SK-N-SH treated with all-trans-retinoic acid at 6 μM for 48 hours (cell line): ENCODE results near the gene PTPRT.

Source experiments
- ATAC-seq: fragments of 200-7000 bp; cut with Tn5 transposase; 3 replicates; pipeline ENCODE4 v1.9.1; 2020; ENCODE audit warnings: mild to moderate bottlenecking, moderate library complexity
- ARNTL ChIP-seq: fragments of 450-650 bp; formaldehyde crosslinking; IDR thresholded peaks from 2 replicates; pipeline ENCODE4 v1.5.0; 2020; ENCODE audit warnings: low read depth, mild to moderate bottlenecking, moderate library complexity, borderline replicate concordance
- BACH2 ChIP-seq: fragments of 250-450 bp; sonication (Bioruptor Pico); IDR thresholded peaks from 2 replicates; pipeline ENCODE4 v1.9.0; 2021; ENCODE audit warnings: mild to moderate bottlenecking, borderline replicate concordance
- CREB5 ChIP-seq: fragments of 250-450 bp; sonication (Bioruptor Pico); IDR thresholded peaks from 2 replicates; pipeline ENCODE4 v1.5.1; 2020; ENCODE audit warnings: low read depth, mild to moderate bottlenecking, moderate library complexity
- CSDC2 ChIP-seq: fragments of 250-450 bp; sonication (Bioruptor Pico); IDR thresholded peaks from 2 replicates; pipeline ENCODE4 v1.5.0; 2020; ENCODE audit warnings: mild to moderate bottlenecking, moderate library complexity
- CSRNP3 ChIP-seq: fragments of 250-450 bp; sonication (Bioruptor Pico); IDR thresholded peaks from 2 replicates; pipeline ENCODE4 v1.5.1; 2021; ENCODE audit warnings: mild to moderate bottlenecking, moderate library complexity
- ESRRG ChIP-seq: fragments of 250-450 bp; sonication (Bioruptor Pico); IDR thresholded peaks from 2 replicates; pipeline ENCODE4 v1.6.1; 2021; ENCODE audit warnings: mild to moderate bottlenecking
- GLIS3 ChIP-seq: fragments of 250-450 bp; sonication (Bioruptor Pico); IDR thresholded peaks from 2 replicates; pipeline ENCODE4 v1.5.0; 2020; ENCODE audit warnings: mild to moderate bottlenecking, moderate library complexity
- ISL1 ChIP-seq: fragments of 250-450 bp; sonication (Bioruptor Pico); IDR thresholded peaks from 2 replicates; pipeline ENCODE4 v2.1.2; 2022; ENCODE audit warnings: mild to moderate bottlenecking, moderate library complexity
- OSR1 ChIP-seq: fragments of 250-450 bp; sonication (Bioruptor Pico); IDR thresholded peaks from 2 replicates; pipeline ENCODE4 v1.8.0; 2022; ENCODE audit warnings: moderate library complexity, mild to moderate bottlenecking, inconsistent platforms
- PATZ1 ChIP-seq: fragments of 250-450 bp; sonication (Bioruptor Pico); IDR thresholded peaks from 2 replicates; pipeline ENCODE4 v1.8.0; 2020; ENCODE audit warnings: mild to moderate bottlenecking, moderate library complexity, borderline replicate concordance
- POU6F1 ChIP-seq: fragments of 250-450 bp; sonication (Bioruptor Pico); IDR thresholded peaks from 2 replicates; pipeline ENCODE4 v1.8.0; 2021; ENCODE audit warnings: low read depth, mild to moderate bottlenecking, moderate library complexity, borderline replicate concordance
- PPARA ChIP-seq: fragments of 250-450 bp; sonication (Bioruptor Pico); IDR thresholded peaks from 2 replicates; pipeline ENCODE4 v1.5.0; 2020; ENCODE audit warnings: mild to moderate bottlenecking, borderline replicate concordance
- RARB ChIP-seq: fragments of 250-450 bp; sonication (Bioruptor Pico); IDR thresholded peaks from 2 replicates; pipeline ENCODE4 v1.8.0; 2021; ENCODE audit warnings: mild to moderate bottlenecking, moderate library complexity
- SNAI2 ChIP-seq: fragments of 250-450 bp; sonication (Bioruptor Pico); IDR thresholded peaks from 2 replicates; pipeline ENCODE4 v1.5.0; 2020; ENCODE audit warnings: mild to moderate bottlenecking, moderate library complexity
- TCF4 ChIP-seq: fragments of 250-450 bp; sonication (Bioruptor Pico); IDR thresholded peaks from 2 replicates; pipeline ENCODE4 v1.8.0; 2021; ENCODE audit warnings: mild to moderate bottlenecking, moderate library complexity, borderline replicate concordance
- TSHZ2 ChIP-seq: fragments of 250-450 bp; sonication (Bioruptor Pico); IDR thresholded peaks from 2 replicates; pipeline ENCODE4 v1.5.0; 2020; ENCODE audit warnings: mild to moderate bottlenecking, moderate library complexity
- ZC3H10 ChIP-seq: fragments of 250-450 bp; sonication (Bioruptor Pico); IDR thresholded peaks from 2 replicates; pipeline ENCODE4 v1.5.1; 2021; ENCODE audit warnings: mild to moderate bottlenecking, moderate library complexity
- ZFP3 ChIP-seq: fragments of 250-450 bp; sonication (Bioruptor Pico); IDR thresholded peaks from 2 replicates; pipeline ENCODE4 v1.5.0; 2020; ENCODE audit warnings: mild to moderate bottlenecking, moderate library complexity
- ZFP30 ChIP-seq: fragments of 450-650 bp; formaldehyde crosslinking; IDR thresholded peaks from 2 replicates; pipeline ENCODE4 v1.5.0; 2022; ENCODE audit warnings: mild to moderate bottlenecking, moderate library complexity
- ZNF565 ChIP-seq: fragments of 450-650 bp; formaldehyde crosslinking; conservative IDR thresholded peaks from 2 replicates; pipeline ENCODE4 v1.5.0; 2020; ENCODE audit warnings: low read depth, mild to moderate bottlenecking, moderate library complexity
- ZNF70 ChIP-seq: fragments of 450-650 bp; formaldehyde crosslinking; IDR thresholded peaks from 2 replicates; pipeline ENCODE4 v1.5.0; 2020; ENCODE audit warnings: mild to moderate bottlenecking, moderate library complexity
- ZNF8 ChIP-seq: fragments of 450-650 bp; formaldehyde crosslinking; IDR thresholded peaks from 2 replicates; pipeline ENCODE4 v1.5.0; 2020; ENCODE audit warnings: mild to moderate bottlenecking, moderate library complexity

PTPRT gene

GRCh38 chr20:42775037-42775436 lies 414.7 kb downstream of the PTPRT start:
- no peak for ATAC-seq
- TF ChIP-seq CSRNP3 (no peak), BACH2 (CRISPR knock-in tag) (no peak), ZNF8 (CRISPR knock-in tag) (no peak), ZFP30 (CRISPR knock-in tag) (no peak), CREB5 (no peak), ZFP3 (CRISPR knock-in tag) (no peak), ZNF70 (CRISPR knock-in tag) (no peak), RARB (CRISPR knock-in tag) (no peak), PATZ1 (CRISPR knock-in tag) (no peak), POU6F1 (CRISPR knock-in tag) (no peak), CSDC2 (CRISPR knock-in tag) (no peak), OSR1 (no peak), ISL1 (CRISPR knock-in tag) (no peak), ARNTL (no peak), PPARA (no peak), SNAI2 (CRISPR knock-in tag) (no peak), GLIS3 (CRISPR knock-in tag) (no peak), TSHZ2 (CRISPR knock-in tag) (no peak), ZNF565 (CRISPR knock-in tag) (no peak), ESRRG (no peak)

- no peak for ATAC-seq
- TF ChIP-seq TCF4 (CRISPR knock-in tag) (no peak), ZNF565 (CRISPR knock-in tag) (no peak), CSDC2 (CRISPR knock-in tag) (no peak), BACH2 (CRISPR knock-in tag) (no peak), ZNF70 (CRISPR knock-in tag) (no peak), SNAI2 (CRISPR knock-in tag) (no peak), ISL1 (CRISPR knock-in tag) (no peak), ARNTL (no peak), ZFP30 (CRISPR knock-in tag) (no peak), OSR1 (no peak), ZC3H10 (CRISPR knock-in tag) (no peak)
- TF ChIP-seq, all 23 proteins: peak for 0
Observed at GRCh38 chr20:42763015-42763414, 426.7 kb downstream of the PTPRT start.

GRCh38 chr20:42756991-42757390 lies 432.7 kb downstream of the PTPRT start:
- TF ChIP-seq ZNF565 (CRISPR knock-in tag) (no peak), GLIS3 (CRISPR knock-in tag) (no peak), OSR1 (no peak), ARNTL (no peak), TCF4 (CRISPR knock-in tag) (no peak), ZFP3 (CRISPR knock-in tag) (no peak), TSHZ2 (CRISPR knock-in tag) (no peak), ISL1 (CRISPR knock-in tag) (no peak), RARB (CRISPR knock-in tag) (no peak), BACH2 (CRISPR knock-in tag) (no peak)
- no peak for ATAC-seq
